GM21515 (cell line): ENCODE data around the gene CACFD1.

Experiments used
- ATAC-seq: cut with Tn5 transposase; IDR thresholded peaks from one replicate; pipeline ENCODE4 v1.9.1; 2021; ENCODE audit not compliant: unreplicated experiment

CACFD1 gene

GRCh38 chr9:133515615-133516255 is 56.0 kb downstream of the CACFD1 start:
- no peak for ATAC-seq

GRCh38 chr9:133516256-133516960 is 56.6 kb downstream of the CACFD1 start:
- no peak for ATAC-seq

- no peak for ATAC-seq
Measured at GRCh38 chr9:133516961-133517350, 57.2 kb downstream of the CACFD1 start.

GRCh38 chr9:133517711-133518110 is 57.9 kb downstream of the CACFD1 start:
- ATAC-seq = no peak

- no peak for ATAC-seq
Measured at GRCh38 chr9:133518200-133518599, 58.4 kb downstream of the CACFD1 start.

- no peak for ATAC-seq
Measured at GRCh38 chr9:133518706-133519449, 59.1 kb downstream of the CACFD1 start.

GRCh38 chr9:133519693-133520092 is 59.9 kb downstream of the CACFD1 start:
- ATAC-seq = no peak

GRCh38 chr9:133520121-133520835 is 60.5 kb downstream of the CACFD1 start:
- ATAC-seq = no peak
